ENCODE data around the gene SPIB. TPM values are rescaled to one million over a fixed set of nuclear protein-coding genes. Genes with fewer than 3 reads are reported as not detected.

SPIB gene
- total RNA-seq, 1 experiment from 2014 or later, result not detected

- DNase-seq (ENCODE audit: unreplicated experiment), result no peak
- intact Hi-C loops (cut with micrococcal nuclease), result no loop called here
- no peak for TF ChIP-seq CTCF (IDR thresholded peaks at IDR 0.05; ENCODE audit: unreplicated experiment)
- H3K27me3 Mint-ChIP-seq (ENCODE audit: insufficient read depth, unreplicated experiment), result peaks cover 26% of the 10 kb centered on the region
- POLR2A ChIA-PET, result interaction anchor here (0.6 kb wide), 1 partner anchor 36 kb away, joined by 5 read pairs; no protein-coding TSS in a partner anchor
- H3K4me3 Mint-ChIP-seq (ENCODE audit: unreplicated experiment), result no peak overlapping the region
- H3K9me3 Mint-ChIP-seq (ENCODE audit: unreplicated experiment), result peaks cover 10% of the 10 kb centered on the region
- no peak overlapping the region for H3K27ac Mint-ChIP-seq (ENCODE audit: low read depth, unreplicated experiment)
- no TSS peak for BruUV-seq (replicated peaks)
- H3K4me1 Mint-ChIP-seq (ENCODE audit: insufficient read depth, unreplicated experiment), result no peaks in the 10 kb centered on the region
- CTCF ChIA-PET, result no interaction called here
- H3K36me3 Mint-ChIP-seq (ENCODE audit: insufficient read depth, unreplicated experiment), result no peaks in the 10 kb centered on the region
Observed at GRCh38 chr19:50444059-50444458, 25.3 kb downstream of the SPIB start.

DNA sequence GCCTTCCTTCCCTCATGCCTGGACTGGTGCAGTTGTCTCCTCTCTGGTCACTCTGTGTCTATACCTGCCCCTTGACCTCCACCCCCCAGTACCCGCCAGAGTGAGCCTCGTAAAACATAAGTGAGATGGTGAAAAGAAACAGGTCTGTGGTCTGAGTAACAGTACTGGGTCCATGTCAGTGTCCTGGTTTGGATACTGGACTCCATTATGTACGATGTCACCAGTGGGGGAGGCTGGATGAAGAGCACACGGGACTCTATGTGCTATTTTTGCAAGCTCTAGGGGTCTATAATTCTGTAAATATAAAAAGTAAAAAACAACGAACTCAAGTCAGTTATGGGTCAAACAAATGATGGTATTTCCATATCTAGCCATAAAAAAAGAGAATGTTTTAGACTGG lies 28.3 kb downstream of the SPIB start:
- POLR2A ChIA-PET, result no interaction called here
- peaks cover 14% of the 10 kb centered on the region for H3K27me3 Mint-ChIP-seq (ENCODE audit: insufficient read depth, unreplicated experiment)
- H3K4me1 Mint-ChIP-seq (ENCODE audit: insufficient read depth, unreplicated experiment), result no peaks in the 10 kb centered on the region
- CTCF ChIA-PET, result interaction anchor here (1.0 kb wide), 1 partner anchor 16 kb away, joined by 3 read pairs; no protein-coding TSS in a partner anchor
- H3K4me3 Mint-ChIP-seq (ENCODE audit: unreplicated experiment), result no peak overlapping the region
- H3K9me3 Mint-ChIP-seq (ENCODE audit: unreplicated experiment), result peaks cover 10% of the 10 kb centered on the region
- no peak overlapping the region for H3K27ac Mint-ChIP-seq (ENCODE audit: low read depth, unreplicated experiment)
- intact Hi-C loops (cut with micrococcal nuclease), result no loop called here
- no peak for TF ChIP-seq CTCF (IDR thresholded peaks at IDR 0.05; ENCODE audit: unreplicated experiment)
- DNase-seq (ENCODE audit: unreplicated experiment), result no peak
- H3K36me3 Mint-ChIP-seq (ENCODE audit: insufficient read depth, unreplicated experiment), result no peaks in the 10 kb centered on the region
- no TSS peak for BruUV-seq (replicated peaks)

- peaks cover 16% of the 10 kb centered on the region for H3K27me3 Mint-ChIP-seq (ENCODE audit: insufficient read depth, unreplicated experiment)
- no peaks in the 10 kb centered on the region for H3K36me3 Mint-ChIP-seq (ENCODE audit: insufficient read depth, unreplicated experiment)
- no peak for DNase-seq (ENCODE audit: unreplicated experiment)
- H3K27ac Mint-ChIP-seq (ENCODE audit: low read depth, unreplicated experiment), result no peak overlapping the region
- POLR2A ChIA-PET, result no interaction called here
- H3K4me3 Mint-ChIP-seq (ENCODE audit: unreplicated experiment), result no peak overlapping the region
- no peaks in the 10 kb centered on the region for H3K4me1 Mint-ChIP-seq (ENCODE audit: insufficient read depth, unreplicated experiment)
- CTCF ChIA-PET, result interaction anchor here (1.0 kb wide), 1 partner anchor 15 kb away, joined by 3 read pairs; no protein-coding TSS in a partner anchor
- intact Hi-C loops (cut with micrococcal nuclease), result no loop called here
- peaks cover 10% of the 10 kb centered on the region for H3K9me3 Mint-ChIP-seq (ENCODE audit: unreplicated experiment)
- TF ChIP-seq CTCF (IDR thresholded peaks at IDR 0.05; ENCODE audit: unreplicated experiment), result no peak
- no TSS peak for BruUV-seq (replicated peaks)
Observed at GRCh38 chr19:50447750-50448149, 29.0 kb downstream of the SPIB start.

GRCh38 chr19:50449236-50449899 lies 30.6 kb downstream of the SPIB start:
- H3K4me3 Mint-ChIP-seq (ENCODE audit: unreplicated experiment), result no peak overlapping the region
- ChIA-PET CTCF (interaction anchor here (2.0 kb wide), 1 partner anchor 11 kb away, joined by 10 read pairs; no protein-coding TSS in a partner anchor), POLR2A (no interaction called here)
- no TSS peak for BruUV-seq (replicated peaks)
- H3K4me1 Mint-ChIP-seq (ENCODE audit: insufficient read depth, unreplicated experiment), result no peaks in the 10 kb centered on the region
- peaks cover 4% of the 10 kb centered on the region for H3K9me3 Mint-ChIP-seq (ENCODE audit: unreplicated experiment)
- no peak overlapping the region for H3K27ac Mint-ChIP-seq (ENCODE audit: low read depth, unreplicated experiment)
- peaks cover 11% of the 10 kb centered on the region for H3K27me3 Mint-ChIP-seq (ENCODE audit: insufficient read depth, unreplicated experiment)
- no peak for DNase-seq (ENCODE audit: unreplicated experiment)
- no peak for TF ChIP-seq CTCF (IDR thresholded peaks at IDR 0.05; ENCODE audit: unreplicated experiment)
- intact Hi-C loops (cut with micrococcal nuclease), result no loop called here
- H3K36me3 Mint-ChIP-seq (ENCODE audit: insufficient read depth, unreplicated experiment), result no peaks in the 10 kb centered on the region
